Raji (cell line): ENCODE data around the gene DLL4.

Experiments
- POLR2A ChIP-seq: IDR thresholded peaks from 2 replicates; pipeline ENCODE4 v1.6.1; 2011; ENCODE audit warnings: low read depth, low read length, control low read depth; ENCODE audit not compliant: insufficient read depth

The DLL4 gene

GRCh38 chr15:40956541-40956982 lies 27.4 kb downstream of the DLL4 start:
- TF ChIP-seq POLR2A: no peak

DNA sequence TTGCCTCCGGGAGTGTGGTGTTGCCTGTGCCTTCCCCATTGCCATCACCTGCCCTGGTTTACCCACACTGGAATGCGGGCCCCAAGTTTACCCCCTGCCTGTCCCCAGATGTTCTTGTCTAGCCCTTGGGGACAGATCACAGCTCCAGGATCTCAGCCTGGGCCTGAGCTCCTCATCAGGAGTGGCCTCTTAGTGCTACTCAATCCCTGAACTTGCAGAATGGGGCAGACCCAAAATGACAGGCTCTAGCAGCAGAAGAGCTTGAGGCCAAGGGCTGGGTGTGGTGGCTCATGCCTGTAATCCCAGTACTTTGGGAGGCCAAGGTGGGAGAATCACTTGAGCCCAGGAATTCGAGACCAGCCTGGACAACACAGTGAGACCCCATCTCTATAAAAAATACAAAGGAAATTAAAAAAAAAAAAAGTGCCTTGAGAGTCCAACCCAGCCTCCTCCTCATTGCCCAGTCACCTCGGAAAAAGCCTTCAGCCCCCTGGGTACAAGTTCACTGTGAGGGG lies 28.0 kb downstream of the DLL4 start:
- no peak for TF ChIP-seq POLR2A

DNA sequence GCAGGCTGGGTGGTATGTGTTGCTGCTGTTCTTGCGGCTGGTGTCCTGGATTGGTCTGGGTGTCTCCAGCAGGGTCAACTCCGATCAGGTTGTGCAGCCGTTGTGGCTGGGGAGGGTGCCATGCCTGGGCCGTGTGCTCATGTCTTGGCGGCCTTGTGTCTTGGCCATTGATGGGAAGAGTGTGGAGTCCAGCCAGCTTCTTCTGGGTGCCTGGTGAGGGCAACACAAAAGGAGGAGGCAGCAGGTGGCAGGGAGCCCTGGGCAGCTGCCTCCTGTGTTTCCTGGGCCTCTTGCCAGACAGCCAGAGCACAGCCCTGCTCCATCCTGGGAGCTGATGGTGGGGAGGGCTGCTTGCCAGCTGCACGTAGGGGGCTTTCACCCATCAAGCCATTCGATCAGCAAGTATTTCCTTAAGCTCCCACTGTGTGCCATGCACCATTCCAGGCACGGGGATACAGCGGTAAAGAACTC lies 28.5 kb downstream of the DLL4 start:
- no peak for TF ChIP-seq POLR2A

GRCh38 chr15:40958146-40958545 lies 29.0 kb downstream of the DLL4 start:
- no peak for TF ChIP-seq POLR2A

- 0 out of 2 replicates have a peak, but pooled peaks have one; percentile 15 for TF ChIP-seq POLR2A
These were observed 29.6 kb downstream of the DLL4 start for GRCh38 chr15:40958723-40959122.

DNA sequence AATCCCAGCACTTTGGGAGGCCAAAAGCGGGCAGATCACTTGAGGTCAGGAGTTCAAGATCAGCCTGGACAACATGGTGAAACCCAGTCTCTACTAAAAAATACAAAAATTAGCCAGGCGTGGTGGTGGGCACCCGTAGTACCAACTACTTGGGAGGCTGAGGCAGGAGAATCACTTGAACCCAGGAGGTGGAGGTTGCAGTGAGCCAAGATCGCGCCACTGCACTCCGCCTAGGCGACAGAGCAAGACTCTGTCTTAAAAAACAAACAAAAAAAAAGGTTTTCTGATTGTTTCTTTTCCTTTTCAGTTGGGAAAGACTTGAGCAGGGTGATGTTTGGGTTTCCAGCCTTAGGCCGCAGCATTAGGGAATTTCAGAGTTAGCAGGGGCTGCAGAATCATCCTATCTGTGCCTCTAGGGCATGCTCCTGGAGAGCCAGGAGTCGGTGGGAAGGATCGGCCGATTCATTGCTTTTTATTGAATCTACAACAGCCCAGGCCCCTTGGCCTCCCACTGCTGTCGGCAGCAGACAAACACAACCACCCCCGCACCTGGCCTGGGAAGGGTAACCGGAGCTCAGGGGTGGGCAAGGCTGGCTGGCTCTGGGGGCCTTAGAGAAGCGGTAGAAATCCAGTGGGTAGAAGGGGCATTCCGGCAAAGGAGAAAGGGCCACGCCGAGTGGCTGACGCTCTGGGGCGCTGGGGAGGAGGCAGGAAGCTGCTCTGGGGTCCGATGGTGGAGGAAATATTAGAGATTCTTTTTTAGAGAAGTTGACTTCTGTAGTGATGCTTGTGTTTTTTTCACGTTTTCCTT lies 30.4 kb downstream of the DLL4 start:
- no peak for TF ChIP-seq POLR2A

DNA sequence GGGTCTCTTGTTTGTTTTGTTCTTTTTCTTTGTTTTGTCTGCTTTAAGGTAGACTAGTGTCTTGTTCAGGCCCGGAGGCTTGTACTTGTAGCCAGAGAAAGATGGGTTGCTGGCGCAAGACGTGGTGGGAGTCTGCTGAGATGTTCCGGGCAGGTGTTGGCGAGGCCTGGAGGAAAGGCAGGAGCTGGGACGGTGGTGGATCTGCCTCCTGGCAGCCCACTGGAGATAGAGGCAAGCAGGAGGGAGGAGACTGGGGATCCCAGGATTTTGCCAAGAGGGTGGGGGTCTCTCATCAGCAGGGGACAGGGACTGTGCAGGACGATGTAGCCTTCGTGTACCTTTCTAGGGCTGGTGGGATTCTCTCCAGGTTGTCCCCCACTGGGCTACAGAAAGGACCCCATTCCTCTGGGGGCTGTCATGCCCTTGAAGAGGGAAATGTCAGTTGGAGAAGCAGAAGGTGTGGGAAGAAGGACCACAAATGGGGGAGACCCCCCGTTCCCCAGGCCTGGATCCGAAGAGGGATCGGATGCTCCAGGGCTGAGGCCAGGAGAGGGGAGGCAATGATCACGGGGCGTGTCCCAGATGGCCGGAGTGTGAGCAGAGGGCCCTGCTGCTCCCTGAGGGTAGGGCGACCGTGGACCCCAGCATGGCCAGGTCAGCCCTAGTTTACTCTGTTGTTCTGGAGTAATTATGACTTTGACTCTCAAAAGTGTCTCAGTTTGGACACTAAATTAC lies 31.2 kb downstream of the DLL4 start:
- no peak for TF ChIP-seq POLR2A

DNA sequence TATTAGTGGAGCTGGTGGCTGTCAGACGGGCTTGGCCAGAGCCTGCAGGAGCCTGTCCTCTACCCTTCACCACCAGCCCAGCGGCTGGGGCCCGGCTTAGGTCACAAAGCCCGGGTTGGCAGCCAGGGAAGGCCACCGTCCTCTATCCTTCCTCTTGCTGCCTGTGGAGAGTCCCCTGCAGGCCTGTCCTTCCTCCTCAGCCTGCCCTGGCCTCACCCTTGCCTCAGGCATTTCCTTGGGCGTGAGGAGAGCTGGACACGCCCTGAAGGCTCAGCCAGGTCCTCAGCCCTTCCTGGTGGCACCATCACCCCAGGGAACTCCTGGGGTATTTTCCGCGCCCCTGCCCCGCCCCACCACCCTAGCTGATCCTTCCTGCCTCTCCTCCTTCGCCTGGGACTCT lies 31.8 kb downstream of the DLL4 start:
- no peak for TF ChIP-seq POLR2A

GRCh38 chr15:40963201-40963600 lies 34.1 kb downstream of the DLL4 start:
- TF ChIP-seq POLR2A: no peak

DNA sequence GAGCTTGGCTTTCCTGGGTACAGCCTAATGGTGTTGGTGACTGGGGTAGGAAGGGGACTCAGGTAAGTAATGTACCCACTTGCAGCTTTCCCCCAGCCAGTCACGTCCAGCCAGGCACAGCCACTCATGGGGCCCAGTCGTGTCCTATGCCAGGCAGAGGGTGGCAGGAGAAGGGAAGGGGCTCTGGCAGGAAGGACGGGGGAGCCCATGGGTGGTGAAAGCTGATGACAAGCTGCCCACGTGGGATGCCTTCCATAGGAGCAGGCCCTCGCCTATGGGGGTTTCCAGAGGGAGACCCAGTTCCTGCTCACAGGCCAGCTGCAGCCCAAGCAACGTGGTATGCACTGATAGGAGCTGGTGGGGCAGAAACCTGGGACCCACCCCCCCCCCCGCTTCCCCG lies 34.9 kb downstream of the DLL4 start:
- TF ChIP-seq POLR2A: no peak

GRCh38 chr15:40964634-40965033 lies 35.5 kb downstream of the DLL4 start:
- no peak for TF ChIP-seq POLR2A

GRCh38 chr15:40968290-40969085 lies 39.3 kb downstream of the DLL4 start:
- no peak for TF ChIP-seq POLR2A

GRCh38 chr15:40969363-40969762 lies 40.2 kb downstream of the DLL4 start:
- TF ChIP-seq POLR2A: no peak

- no peak for TF ChIP-seq POLR2A
These were observed 45.7 kb downstream of the DLL4 start for GRCh38 chr15:40974879-40975278.

- TF ChIP-seq POLR2A: no peak
These were observed 47.7 kb downstream of the DLL4 start for GRCh38 chr15:40976819-40977218.
